Measurements from ENCODE around the gene ARSG.
"Not testable (repeated sequence)": the region's sequence is repeated elsewhere in the genome, so short reads cannot be mapped to it uniquely, and the experiment has no call there.

ARSG gene

DNA sequence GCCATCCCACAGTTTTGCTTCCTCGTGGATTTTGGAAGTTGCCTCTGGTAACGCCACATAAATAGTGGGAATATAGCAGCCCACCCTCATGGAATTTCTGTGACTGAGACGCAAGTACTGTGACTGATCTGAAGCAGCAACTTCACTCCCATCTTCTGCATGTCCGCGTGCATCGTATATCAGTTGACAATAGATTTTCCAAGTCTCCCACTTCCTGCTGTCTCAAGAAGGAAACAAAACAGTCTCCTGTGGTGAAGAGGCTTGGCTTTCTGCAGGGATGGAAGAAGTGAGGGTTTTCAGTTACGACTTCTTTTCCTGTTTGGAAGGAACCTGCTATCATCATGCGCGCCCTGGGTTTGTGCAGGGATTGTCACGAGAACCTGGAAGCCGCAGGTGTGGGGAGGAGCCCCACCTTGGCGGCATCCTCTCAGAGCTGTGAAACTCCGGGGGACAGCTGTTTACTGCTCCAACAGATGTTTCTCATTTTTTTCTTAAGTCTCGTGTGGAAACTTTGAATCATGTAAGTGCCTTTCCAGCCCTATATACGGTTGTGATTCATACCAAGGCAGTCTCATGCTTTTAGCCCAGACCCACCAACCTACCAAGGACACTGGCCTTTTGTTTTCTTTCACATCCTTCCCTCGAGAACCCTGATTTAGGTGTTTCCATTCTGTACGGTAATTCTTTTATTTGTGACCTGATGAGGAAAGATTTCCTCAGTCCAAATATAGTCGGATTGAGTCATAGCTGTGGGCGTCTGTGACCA lies 108.5 kb downstream of the ARSG start:
- no peak for DNase-seq

DNA sequence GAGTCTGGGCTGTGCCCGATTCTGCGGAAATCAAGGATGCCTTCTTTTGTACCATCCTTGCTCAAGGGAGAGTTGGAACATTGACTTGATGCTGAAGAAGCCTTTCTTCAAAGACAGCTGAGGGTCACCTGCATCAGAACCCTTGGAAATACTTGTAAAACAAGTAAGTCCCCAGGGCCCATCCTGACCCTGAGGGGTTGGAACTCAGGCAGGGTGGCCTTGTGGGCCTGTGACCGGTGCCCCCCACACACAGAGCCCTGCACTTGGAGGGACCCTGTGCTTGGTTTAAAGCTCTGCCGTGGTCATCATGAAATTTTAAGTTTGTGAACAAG lies 109.1 kb downstream of the ARSG start:
- DNase-seq: no peak

DNA sequence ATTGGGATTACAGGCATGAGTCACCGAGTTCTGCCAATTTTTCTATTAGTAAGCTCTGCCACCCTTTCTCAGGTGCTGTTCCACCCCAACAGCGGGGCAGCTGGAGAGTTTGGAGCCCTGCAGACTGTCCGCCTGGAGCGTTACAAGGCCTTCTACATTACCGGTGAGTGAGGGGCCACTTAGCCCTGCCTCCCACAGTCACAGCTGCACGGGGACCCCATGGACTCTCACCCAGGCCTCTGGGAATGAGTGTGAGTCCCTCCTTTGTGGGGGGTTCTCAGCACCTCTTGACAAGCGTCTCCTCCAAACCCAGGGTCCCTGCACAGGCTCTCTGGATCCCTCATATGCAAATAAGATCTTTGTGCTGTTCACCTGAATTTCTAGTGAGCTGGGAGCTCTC lies 110.0 kb downstream of the ARSG start:
- DNase-seq: no peak

- DNase-seq: no peak
Measured at GRCh38 chr17:68403122-68403521, 111.8 kb downstream of the ARSG start.

- DNase-seq: not testable (repeated sequence)
Measured at GRCh38 chr17:68403837-68404236, 112.5 kb downstream of the ARSG start.

DNA sequence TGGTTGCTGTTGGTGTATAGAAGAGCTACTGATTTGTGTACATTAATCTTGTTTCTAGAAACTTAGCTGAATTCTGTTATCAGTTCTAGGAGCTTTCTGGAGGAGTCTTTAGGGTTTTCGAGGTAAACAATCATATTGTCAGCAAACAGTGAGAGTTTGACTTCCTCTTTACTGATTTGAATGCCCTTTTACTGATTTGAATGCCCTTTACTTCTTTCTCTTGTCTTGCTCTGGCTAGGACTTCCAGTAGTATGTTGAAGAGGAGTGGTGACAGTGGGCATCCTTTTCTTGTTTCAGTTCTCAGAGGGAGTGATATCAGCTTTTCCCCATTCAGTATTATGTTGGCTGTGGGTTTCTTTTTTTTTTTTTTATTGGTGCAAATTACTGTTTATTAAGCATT lies 116.4 kb downstream of the ARSG start:
- DNase-seq: not testable (repeated sequence)

DNA sequence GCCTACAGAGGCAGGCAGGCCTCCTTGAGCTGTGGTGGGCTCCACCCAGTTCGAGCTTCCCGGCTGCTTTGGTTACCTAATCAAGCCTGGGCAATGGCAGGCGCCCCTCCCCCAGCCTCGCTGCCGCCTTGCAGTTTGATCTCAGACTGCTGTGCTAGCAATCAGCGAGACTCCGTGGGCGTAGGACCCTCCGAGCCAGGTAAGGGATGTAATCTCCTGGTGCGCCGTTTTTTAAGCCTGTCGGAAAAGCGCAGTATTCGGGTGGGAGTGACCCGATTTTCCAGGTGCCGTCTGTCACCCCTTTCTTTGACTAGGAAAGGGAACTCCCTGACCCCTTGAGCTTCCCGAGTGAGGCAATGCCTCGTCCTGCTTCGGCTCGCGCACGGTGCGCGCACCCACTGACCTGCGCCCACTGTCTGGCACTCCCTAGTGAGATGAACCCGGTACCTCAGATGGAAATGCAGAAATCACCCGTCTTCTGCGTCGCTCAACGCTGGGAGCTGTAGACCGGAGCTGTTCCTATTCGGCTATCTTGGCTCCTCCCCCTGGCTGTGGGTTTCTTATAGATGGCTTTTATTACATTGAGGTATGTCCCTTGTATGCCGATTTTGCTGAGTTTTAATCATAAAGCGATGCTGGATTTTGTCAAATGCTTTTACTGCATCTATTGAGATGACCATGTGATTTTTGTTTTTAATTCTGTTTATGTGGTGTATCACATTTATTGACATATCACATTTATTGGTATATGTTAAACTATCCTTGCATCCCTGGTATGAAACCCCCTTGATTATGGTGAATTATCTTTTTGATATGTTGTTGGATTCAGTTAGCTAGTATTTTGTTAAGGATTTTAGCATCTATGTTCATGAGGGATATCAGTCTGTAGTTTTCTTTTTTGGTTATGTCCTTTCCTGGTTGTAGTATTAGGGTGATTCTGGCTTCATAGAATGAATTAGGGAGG lies 122.6 kb downstream of the ARSG start:
- not testable (repeated sequence) for DNase-seq

DNA sequence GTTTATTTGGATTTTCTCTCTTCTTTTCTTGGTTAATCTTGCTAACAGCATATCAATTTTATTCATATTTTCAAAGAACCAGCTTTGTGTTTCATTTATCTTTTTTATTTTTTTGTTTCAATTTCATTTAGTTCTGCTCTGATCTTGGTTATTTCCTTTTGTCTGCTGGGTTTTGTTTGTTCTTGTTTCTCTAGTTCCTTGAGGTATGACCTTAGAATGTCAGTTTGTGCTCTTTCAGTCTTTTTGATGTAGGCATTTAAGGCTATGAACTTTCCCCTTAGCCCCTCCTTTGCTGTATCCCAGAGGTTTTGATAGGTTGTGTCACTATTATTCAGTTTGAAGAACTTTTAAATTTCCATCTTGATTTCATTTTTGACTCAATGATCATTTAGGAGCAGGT lies 123.6 kb downstream of the ARSG start:
- not testable (repeated sequence) for DNase-seq

DNA sequence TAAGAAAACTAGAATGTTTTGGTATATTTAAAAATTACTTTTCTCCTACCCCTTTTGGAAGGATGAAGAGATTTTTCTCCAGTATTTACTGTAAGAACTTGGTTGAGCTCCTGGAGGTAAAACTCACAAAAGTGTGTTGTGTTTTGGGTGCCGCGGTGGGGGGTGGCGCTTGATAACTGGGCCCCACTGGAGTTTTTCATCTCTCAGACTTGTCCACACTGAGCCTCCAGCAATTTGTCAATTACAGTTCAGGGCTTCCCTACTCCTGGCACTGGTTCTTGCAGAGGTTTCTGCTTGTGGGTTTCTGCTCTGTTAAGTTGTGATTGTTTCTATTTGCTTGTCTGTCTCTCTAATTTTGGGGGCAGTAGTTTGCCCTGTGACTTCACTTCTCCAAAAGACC lies 126.0 kb downstream of the ARSG start:
- no peak for DNase-seq

GRCh38 chr17:68418876-68419275 lies 127.6 kb downstream of the ARSG start:
- no peak for DNase-seq

DNA sequence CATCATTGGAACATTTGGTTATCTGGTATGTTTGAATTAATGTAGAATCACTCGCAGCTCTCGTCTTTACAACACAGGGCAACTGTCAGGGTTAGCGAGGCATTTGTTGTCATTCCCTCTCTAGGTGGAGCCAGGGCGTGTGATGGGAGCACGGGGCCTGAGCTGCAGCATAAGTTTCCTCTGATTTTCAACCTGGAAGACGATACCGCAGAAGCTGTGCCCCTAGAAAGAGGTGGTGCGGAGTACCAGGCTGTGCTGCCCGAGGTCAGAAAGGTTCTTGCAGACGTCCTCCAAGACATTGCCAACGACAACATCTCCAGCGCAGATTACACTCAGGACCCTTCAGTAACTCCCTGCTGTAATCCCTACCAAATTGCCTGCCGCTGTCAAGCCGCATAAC lies 128.8 kb downstream of the ARSG start:
- DNase-seq: no peak

DNA sequence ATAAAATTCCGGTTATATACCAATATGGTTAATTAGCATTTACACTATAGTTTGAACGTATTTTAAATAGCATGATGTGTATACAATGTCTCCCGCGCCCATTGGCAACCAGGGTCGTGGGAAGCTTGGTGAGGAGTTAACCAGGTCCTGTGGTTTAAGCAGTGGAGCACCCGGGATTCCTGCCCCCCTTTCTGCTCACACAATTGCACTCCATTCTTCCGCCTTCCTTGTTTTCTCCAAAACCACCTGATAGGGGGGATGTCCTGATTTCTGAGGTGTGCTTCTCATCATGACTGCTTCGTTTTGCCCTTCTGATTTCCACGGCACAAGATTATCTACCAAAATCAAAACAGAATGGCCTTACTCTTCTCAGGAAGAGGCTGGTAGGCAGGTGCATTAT lies 130.2 kb downstream of the ARSG start:
- DNase-seq: no peak

- DNase-seq: no peak
Measured at GRCh38 chr17:68422821-68423220, 131.5 kb downstream of the ARSG start.

DNA sequence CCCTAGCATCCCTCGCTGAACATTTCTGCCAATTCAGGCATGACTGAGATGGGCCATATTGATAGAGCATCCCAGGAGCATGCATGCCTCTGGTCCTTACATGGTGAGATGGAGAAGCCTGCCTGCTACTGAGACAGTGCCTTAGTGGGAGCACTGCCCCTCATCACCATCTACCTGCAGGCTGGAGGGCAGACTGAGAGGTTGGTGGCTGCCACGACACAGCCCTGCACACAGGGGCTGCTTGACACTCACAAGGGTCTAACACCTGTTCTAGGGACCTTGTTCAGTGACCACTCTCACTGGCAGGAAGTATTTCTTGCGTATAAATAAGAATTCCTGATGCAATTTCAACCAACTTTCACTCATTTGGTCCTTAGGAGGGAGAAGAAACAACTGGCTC lies 132.0 kb downstream of the ARSG start:
- DNase-seq: no peak

DNA sequence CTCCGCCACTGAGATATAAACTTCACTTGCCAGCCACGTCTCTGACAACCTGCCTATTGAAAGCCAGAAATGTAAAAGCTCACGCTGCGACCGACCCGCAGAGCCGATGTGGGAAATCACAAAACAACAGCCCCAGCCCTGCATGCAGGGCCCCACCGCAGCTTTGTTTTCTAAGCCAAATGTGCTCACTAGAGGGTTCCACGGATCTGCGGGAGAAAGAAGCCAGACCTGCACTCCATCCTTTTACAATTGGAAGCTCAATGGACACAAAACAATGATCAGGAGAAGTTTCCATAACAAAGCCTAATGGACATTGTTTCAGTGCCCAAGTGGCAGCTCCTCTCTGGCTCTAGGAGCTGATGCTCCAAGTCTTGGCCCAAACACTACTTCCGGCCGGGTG lies 132.9 kb downstream of the ARSG start:
- no peak for DNase-seq

- no peak for DNase-seq
Measured at GRCh38 chr17:68424861-68425260, 133.6 kb downstream of the ARSG start.

GRCh38 chr17:68425979-68426378 lies 134.7 kb downstream of the ARSG start:
- DNase-seq: no peak

GRCh38 chr17:68427575-68427974 lies 136.3 kb downstream of the ARSG start:
- no peak for DNase-seq

GRCh38 chr17:68428498-68429172 lies 137.3 kb downstream of the ARSG start:
- no peak for DNase-seq

DNA sequence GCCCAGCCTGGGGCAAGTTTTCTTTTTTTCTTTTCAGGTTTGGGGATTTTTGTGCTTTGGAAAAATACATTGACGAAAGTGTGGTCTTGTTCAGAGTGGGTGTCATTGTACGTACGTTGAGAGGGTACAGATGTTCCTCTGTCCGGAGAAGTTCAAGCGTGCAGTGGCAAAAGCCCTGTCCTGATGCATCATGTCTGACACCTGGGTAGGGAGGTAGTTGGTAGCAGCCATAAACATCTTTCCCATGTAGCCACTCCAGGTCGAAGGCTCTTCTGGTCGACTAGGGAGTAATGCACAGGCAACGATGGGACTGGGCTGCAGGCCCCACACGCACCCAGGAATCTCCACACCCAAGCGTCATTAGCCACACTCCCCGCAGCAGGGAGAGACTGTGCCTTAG lies 138.6 kb downstream of the ARSG start:
- DNase-seq: no peak

DNA sequence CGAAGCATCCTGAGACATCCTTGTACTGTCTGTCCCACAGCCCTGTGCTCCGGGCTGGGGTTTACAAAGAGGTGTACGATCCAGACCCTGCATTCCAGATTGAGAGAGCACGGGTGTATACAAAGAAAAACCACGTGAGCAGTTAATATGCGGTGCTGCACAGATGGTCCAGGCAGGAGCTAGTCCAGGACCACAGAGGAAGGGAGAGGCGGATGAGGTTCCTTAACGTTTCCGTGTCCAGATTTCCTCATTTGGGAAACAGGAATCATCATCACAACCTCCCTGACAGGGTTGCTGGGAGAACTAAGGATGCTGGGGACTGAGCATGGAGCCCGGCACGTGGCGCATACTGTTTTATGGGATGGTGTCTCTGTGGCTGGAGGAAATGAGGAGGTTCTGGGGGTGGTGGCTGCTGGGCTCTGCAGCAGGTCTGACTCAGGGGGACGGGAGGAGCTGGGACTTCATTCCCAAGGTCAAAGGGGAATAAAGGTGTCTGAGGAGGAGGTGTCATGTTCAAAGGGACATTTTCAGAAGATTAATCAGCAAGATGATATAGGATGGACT lies 139.8 kb downstream of the ARSG start:
- no peak for DNase-seq

DNA sequence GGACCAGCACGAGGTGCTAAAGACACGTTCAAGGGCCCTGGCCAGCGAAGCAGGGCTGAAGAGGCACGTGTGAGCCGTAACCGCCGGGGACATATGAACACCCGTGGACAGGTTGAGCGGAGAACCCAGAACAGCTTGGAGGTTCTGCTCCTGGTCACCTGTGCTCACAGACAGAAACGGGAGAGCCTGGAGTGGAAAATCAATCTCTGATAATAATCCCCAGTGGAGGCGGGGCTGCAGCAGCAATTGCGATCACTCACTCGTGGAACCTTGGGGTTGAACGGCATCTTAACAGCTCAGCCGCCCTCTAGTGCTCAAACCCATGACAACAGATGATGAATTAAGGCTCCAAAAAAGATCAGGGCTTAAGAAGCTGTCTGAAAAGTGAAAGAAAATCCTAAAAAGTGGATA lies 140.4 kb downstream of the ARSG start:
- DNase-seq: no peak
